WTC11 (cell line): ENCODE measurements around the gene LDLRAD4.

ENCODE experiments used
- CREM ChIP-seq: sonication (generic); formaldehyde crosslinking; IDR thresholded peaks from 2 replicates; pipeline ENCODE4 v1.8.1; 2022; ENCODE audit warnings: mild to moderate bottlenecking, missing genetic modification reagents, moderate library complexity
- ESRRA ChIP-seq: sonication (generic); formaldehyde crosslinking; IDR thresholded peaks from 2 replicates; pipeline ENCODE4 v1.8.1; 2022; ENCODE audit warnings: mild to moderate bottlenecking, missing genetic modification reagents, borderline replicate concordance
- FOXP1 ChIP-seq: sonication (generic); formaldehyde crosslinking; IDR thresholded peaks from 2 replicates; pipeline ENCODE4 v1.8.0; 2022; ENCODE audit warnings: missing genetic modification reagents, mild to moderate bottlenecking, moderate library complexity, borderline replicate concordance
- JUN ChIP-seq: sonication (generic); formaldehyde crosslinking; IDR thresholded peaks from 2 replicates; pipeline ENCODE4 v1.8.0; 2023; ENCODE audit warnings: mild to moderate bottlenecking, missing genetic modification reagents
- ZBTB21 ChIP-seq: sonication (generic); formaldehyde crosslinking; IDR thresholded peaks from 2 replicates; pipeline ENCODE4 v1.8.1; 2023; ENCODE audit warnings: mild to moderate bottlenecking, missing genetic modification reagents, borderline replicate concordance
- ZNF121 ChIP-seq: sonication (generic); formaldehyde crosslinking; IDR thresholded peaks from 2 replicates; pipeline ENCODE4 v1.8.0; 2023; ENCODE audit warnings: missing genetic modification reagents
- ZNF416 ChIP-seq: fragments of 250-450 bp; sonication (Bioruptor Pico); IDR thresholded peaks from 2 replicates; pipeline ENCODE4 v1.9.0; 2021; ENCODE audit warnings: mild to moderate bottlenecking, inconsistent platforms
- ZNF671 ChIP-seq: fragments of 250-450 bp; sonication (Bioruptor Pico); IDR thresholded peaks from 2 replicates; pipeline ENCODE4 v1.8.0; 2021; ENCODE audit warnings: mild to moderate bottlenecking
- TF ChIP-seq, protein P1 (sequence below): fragments of 200-600 bp; IDR thresholded peaks from 2 replicates; pipeline ENCODE4 v1.8.0; 2022; ENCODE audit warnings: antibody characterized with exemption
- TF ChIP-seq, protein P2 (sequence below): sonication (generic); formaldehyde crosslinking; conservative IDR thresholded peaks from 2 replicates; pipeline ENCODE4 v1.8.1; 2022; ENCODE audit warnings: mild to moderate bottlenecking, missing genetic modification reagents
- TF ChIP-seq, protein P3 (sequence below): sonication (generic); formaldehyde crosslinking; IDR thresholded peaks from 2 replicates; pipeline ENCODE4 v1.8.1; 2023; ENCODE audit warnings: mild to moderate bottlenecking, missing genetic modification reagents, moderate library complexity

DNA sequence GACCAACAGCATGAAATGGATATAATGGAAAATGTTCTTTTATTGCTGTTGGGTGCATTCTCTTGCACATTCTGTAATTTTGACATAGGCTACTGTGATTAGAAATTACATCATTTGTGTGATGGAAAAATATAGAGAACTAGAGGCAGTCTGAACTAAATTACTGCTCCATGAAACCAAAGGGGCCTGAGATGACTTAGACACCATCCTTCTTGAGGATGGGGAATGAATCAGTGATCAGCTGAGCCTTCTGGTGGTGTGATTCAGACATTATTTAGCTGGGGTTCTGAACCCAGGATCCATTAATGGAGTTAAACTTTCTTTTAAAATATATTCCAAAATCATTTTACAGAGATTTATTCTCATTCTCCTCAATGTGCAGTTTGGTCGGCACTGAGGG lies 135.8 kb downstream of the LDLRAD4 start:
- TF ChIP-seq ZNF121 (no peak), ESRRA (CRISPR knock-in tag) (no peak), ZNF671 (CRISPR knock-in tag) (no peak), ZBTB21 (CRISPR knock-in tag) (no peak), JUN (CRISPR knock-in tag) (no peak), FOXP1 (CRISPR knock-in tag) (no peak), CREM (no peak), ZNF416 (CRISPR knock-in tag) (no peak)
- TF ChIP-seq, protein P1, sequence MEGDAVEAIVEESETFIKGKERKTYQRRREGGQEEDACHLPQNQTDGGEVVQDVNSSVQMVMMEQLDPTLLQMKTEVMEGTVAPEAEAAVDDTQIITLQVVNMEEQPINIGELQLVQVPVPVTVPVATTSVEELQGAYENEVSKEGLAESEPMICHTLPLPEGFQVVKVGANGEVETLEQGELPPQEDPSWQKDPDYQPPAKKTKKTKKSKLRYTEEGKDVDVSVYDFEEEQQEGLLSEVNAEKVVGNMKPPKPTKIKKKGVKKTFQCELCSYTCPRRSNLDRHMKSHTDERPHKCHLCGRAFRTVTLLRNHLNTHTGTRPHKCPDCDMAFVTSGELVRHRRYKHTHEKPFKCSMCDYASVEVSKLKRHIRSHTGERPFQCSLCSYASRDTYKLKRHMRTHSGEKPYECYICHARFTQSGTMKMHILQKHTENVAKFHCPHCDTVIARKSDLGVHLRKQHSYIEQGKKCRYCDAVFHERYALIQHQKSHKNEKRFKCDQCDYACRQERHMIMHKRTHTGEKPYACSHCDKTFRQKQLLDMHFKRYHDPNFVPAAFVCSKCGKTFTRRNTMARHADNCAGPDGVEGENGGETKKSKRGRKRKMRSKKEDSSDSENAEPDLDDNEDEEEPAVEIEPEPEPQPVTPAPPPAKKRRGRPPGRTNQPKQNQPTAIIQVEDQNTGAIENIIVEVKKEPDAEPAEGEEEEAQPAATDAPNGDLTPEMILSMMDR: no peak
- TF ChIP-seq, protein P2, sequence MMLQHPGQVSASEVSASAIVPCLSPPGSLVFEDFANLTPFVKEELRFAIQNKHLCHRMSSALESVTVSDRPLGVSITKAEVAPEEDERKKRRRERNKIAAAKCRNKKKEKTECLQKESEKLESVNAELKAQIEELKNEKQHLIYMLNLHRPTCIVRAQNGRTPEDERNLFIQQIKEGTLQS (CRISPR knock-in tag): no peak
- TF ChIP-seq, protein P3, sequence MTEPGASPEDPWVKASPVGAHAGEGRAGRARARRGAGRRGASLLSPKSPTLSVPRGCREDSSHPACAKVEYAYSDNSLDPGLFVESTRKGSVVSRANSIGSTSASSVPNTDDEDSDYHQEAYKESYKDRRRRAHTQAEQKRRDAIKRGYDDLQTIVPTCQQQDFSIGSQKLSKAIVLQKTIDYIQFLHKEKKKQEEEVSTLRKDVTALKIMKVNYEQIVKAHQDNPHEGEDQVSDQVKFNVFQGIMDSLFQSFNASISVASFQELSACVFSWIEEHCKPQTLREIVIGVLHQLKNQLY (CRISPR knock-in tag): no peak
